ENCODE measurements around the gene INPP5E.
"Not testable (repeated sequence)": the region's sequence is repeated elsewhere in the genome, so short reads cannot be mapped to it uniquely, and the experiment has no call there.

Gene INPP5E

GRCh38 chr9:136416427-136416826 lies 23.2 kb downstream of the INPP5E start:
- no peak for TF ChIP-seq CTCF (IDR thresholded peaks at IDR 0.05; ENCODE audit: low read depth, low read length)
- DNase-seq (ENCODE audit: extremely low read depth, low read depth), result no peak

GRCh38 chr9:136412962-136413361 lies 26.7 kb downstream of the INPP5E start:
- DNase-seq (ENCODE audit: extremely low read depth, low read depth), result no peak
- no peak for TF ChIP-seq CTCF (IDR thresholded peaks at IDR 0.05; ENCODE audit: low read depth, low read length)

GRCh38 chr9:136411378-136411777 lies 28.3 kb downstream of the INPP5E start:
- no peak for DNase-seq (ENCODE audit: extremely low read depth, low read depth)
- no peak for TF ChIP-seq CTCF (IDR thresholded peaks at IDR 0.05; ENCODE audit: low read depth, low read length)

GRCh38 chr9:136410500-136411287 lies 29.0 kb downstream of the INPP5E start, which contains the start of the genes ENTR1 and PMPCA:
ENTR1 (minus strand) TSS chr9:136410614; CDS start chr9:136410397, 217 bp downstream.
PMPCA (plus strand) TSS chr9:136410658; CDS start chr9:136410669, 11 bp downstream.
- peak; percentile 49 for DNase-seq (ENCODE audit: extremely low read depth, low read depth)

GRCh38 chr9:136409557-136410455 lies 29.8 kb downstream of the INPP5E start:
- no peak for TF ChIP-seq CTCF (IDR thresholded peaks at IDR 0.05; ENCODE audit: low read depth, low read length)
- no peak for DNase-seq (ENCODE audit: extremely low read depth, low read depth)

More at GRCh38 chr9:136410500-136411287, 29.0 kb downstream of the INPP5E start, which contains the start of the genes ENTR1 and PMPCA:
- TF ChIP-seq CTCF (IDR thresholded peaks at IDR 0.05; ENCODE audit: low read depth, low read length), result no peak

GRCh38 chr9:136407911-136408310 lies 31.7 kb downstream of the INPP5E start:
- no peak for TF ChIP-seq CTCF (IDR thresholded peaks at IDR 0.05; ENCODE audit: low read depth, low read length)
- DNase-seq (ENCODE audit: extremely low read depth, low read depth), result no peak

GRCh38 chr9:136407061-136407460 lies 32.6 kb downstream of the INPP5E start:
- not testable (repeated sequence) for DNase-seq (ENCODE audit: extremely low read depth, low read depth)

- DNase-seq (ENCODE audit: extremely low read depth, low read depth), result not testable (repeated sequence)
These were observed 33.7 kb downstream of the INPP5E start for GRCh38 chr9:136405904-136406303.
